Transverse colon (tissue), 4 donors: ENCODE results near the gene HNRNPUL1. TPM values are rescaled to one million over a fixed set of nuclear protein-coding genes. Genes with fewer than 3 reads are reported as not detected.
"Not testable (repeated sequence)": the region's sequence is repeated elsewhere in the genome, so short reads cannot be mapped to it uniquely, and the experiment has no call there.

Source experiments
- DNase-seq: peaks from one replicate; pipeline ENCODE4 v3.0.0-alpha.2; 2019
- H3K27ac ChIP-seq, 4 donors: fragments of 200-600 bp; sonication (generic); 2 replicates each; pipeline ENCODE4 v1.5.1; 2016 to 2018; ENCODE audit warnings: inconsistent platforms in 4 of 4
- H3K27me3 ChIP-seq: fragments of 200-600 bp; sonication (generic); 2 replicates; pipeline ENCODE4 v1.5.1; 2017; ENCODE audit warnings: inconsistent platforms
- H3K36me3 ChIP-seq, 4 donors: fragments of 200-600 bp; sonication (generic); 2 replicates each; pipeline ENCODE4 v1.5.1; 2017 to 2019; ENCODE audit warnings: inconsistent platforms in 4 of 4
- H3K4me1 ChIP-seq, 4 donors: fragments of 200-600 bp; sonication (generic); 2 replicates each; pipeline ENCODE4 v1.5.1; 2017 to 2020; ENCODE audit warnings: inconsistent platforms in 4 of 4
- H3K4me3 ChIP-seq, 4 donors: fragments of 200-600 bp; sonication (generic); 1 replicate in 1 of 4; 2 replicates in 3 of 4; pipeline versions ENCODE4 v1.5.1 to v1.6.1; 2017 to 2019; ENCODE audit warnings: inconsistent platforms in 4 of 4
- H3K9me3 ChIP-seq, 2 donors: fragments of 200-600 bp; sonication (generic); 2 replicates each; pipeline ENCODE4 v1.5.1; 2017 to 2019; ENCODE audit warnings: inconsistent platforms in 2 of 2
- EP300 ChIP-seq: sonication (generic); formaldehyde crosslinking; IDR thresholded peaks from one replicate; pipeline ENCODE4 v1.6.1; 2017; ENCODE audit warnings: antibody characterized with exemption, low read depth
- POLR2A ChIP-seq: fragments of 450-650 bp; IDR thresholded peaks from one replicate; pipeline ENCODE4 v1.6.1; 2016; ENCODE audit warnings: antibody characterized with exemption, mild to moderate bottlenecking, moderate library complexity
- POLR2AphosphoS5 ChIP-seq, 3 donors: sonication (generic); formaldehyde crosslinking; IDR thresholded peaks; one replicate each; pipeline ENCODE4 v1.6.1; 2016; ENCODE audit warnings: antibody characterized with exemption in 3 of 3
- WGBS, 2 donors: methylation state at CpG; one replicate each; pipeline ENCODE4 v1.1.5; 2018; ENCODE audit warnings: low coverage in 1 of 2; 5-methylcytosine and 5-hydroxymethylcytosine counted together
- in situ Hi-C, 4 donors: fragments of 200-750 bp; cut with MboI; loops; one replicate each; pipeline versions ENCODE4 v1.15.0 to v1.15.1; 2017; ENCODE audit warnings: low sequenced_read_pairs in 3 of 4, low pct_ligation_motif_present in 1 of 4, low pct_unique_long_range_greater_than_20kb in 1 of 4
- intact Hi-C: fragments of 100-400 bp; cut with DNase I; formaldehyde crosslinking; loops from one replicate; pipeline ENCODE4 v1.15.1; 2023; ENCODE audit warnings: low total_unique reads
- total RNA-seq, 4 donors: library from RNA; depleted of rRNA; stranded (reverse); fragments of >200 nt; gene quantifications; one replicate each; pipeline ENCODE4 v1.1.0, GENCODE V29; 2016
- TF ChIP-seq, protein P1 (sequence below), 5 experiments: fragments of 200-600 bp in 3 of 5; fragments of 450-650 bp in 2 of 5; sonication (generic) in 3 of 5; IDR thresholded peaks; 1 replicate in 2 of 5; 2 replicates in 3 of 5; pipeline ENCODE4 v1.5.1; 2016 to 2017; ENCODE audit warnings: antibody characterized with exemption in 5 of 5, inconsistent platforms in 3 of 5, mild to moderate bottlenecking in 2 of 5, moderate library complexity in 1 of 5

Gene HNRNPUL1
- total RNA-seq, 4 donors from 2014 or later, result 115 to 296 (median 145) TPM

DNA sequence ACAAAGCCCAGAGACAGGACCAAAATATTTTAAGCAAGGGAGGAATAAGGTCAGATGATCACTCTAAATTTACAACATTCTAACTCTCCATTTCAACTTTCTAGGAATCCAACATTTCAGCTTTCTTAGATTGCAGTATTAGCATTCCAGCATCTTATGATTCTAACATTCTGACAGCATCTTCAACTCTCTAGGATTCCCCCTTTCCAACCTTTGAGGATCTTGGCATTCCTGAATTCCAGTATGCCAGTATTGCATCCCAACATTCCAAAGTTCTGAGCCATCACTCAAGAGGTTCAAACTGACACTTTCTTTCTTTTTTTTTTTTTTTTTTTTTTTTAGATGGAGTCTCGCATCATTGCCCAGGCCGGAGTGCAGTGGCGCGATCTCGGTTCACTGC is 75.8 kb downstream of the HNRNPUL1 start:
- Histone ChIP-seq H3K36me3 (no peaks in the 10 kb centered on the region), H3K4me3 (no peak overlapping the region), H3K4me1 (peaks cover 0 to 3% (median 1%) of the 10 kb centered on the region in 4 donors), H3K9me3 (no peaks in the 10 kb centered on the region), H3K27ac (no peak overlapping the region), H3K27me3 (no peaks in the 10 kb centered on the region)
- DNase-seq, result no peak
- TF ChIP-seq POLR2A, result no peak
- no peak for TF ChIP-seq EP300
- TF ChIP-seq, protein P1, sequence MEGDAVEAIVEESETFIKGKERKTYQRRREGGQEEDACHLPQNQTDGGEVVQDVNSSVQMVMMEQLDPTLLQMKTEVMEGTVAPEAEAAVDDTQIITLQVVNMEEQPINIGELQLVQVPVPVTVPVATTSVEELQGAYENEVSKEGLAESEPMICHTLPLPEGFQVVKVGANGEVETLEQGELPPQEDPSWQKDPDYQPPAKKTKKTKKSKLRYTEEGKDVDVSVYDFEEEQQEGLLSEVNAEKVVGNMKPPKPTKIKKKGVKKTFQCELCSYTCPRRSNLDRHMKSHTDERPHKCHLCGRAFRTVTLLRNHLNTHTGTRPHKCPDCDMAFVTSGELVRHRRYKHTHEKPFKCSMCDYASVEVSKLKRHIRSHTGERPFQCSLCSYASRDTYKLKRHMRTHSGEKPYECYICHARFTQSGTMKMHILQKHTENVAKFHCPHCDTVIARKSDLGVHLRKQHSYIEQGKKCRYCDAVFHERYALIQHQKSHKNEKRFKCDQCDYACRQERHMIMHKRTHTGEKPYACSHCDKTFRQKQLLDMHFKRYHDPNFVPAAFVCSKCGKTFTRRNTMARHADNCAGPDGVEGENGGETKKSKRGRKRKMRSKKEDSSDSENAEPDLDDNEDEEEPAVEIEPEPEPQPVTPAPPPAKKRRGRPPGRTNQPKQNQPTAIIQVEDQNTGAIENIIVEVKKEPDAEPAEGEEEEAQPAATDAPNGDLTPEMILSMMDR (IDR thresholded peaks at IDR 0.05), result no peak
- in situ Hi-C loops (loop anchor here in 1 of 4 donors (25.0 kb wide), 1 partner anchor 222 kb away; no protein-coding TSS in a partner anchor), intact Hi-C loops (no loop called here)
- 91 to 100% methylated on average over 2 to 5 of the region's 5 CpGs for WGBS, 2 donors

DNA sequence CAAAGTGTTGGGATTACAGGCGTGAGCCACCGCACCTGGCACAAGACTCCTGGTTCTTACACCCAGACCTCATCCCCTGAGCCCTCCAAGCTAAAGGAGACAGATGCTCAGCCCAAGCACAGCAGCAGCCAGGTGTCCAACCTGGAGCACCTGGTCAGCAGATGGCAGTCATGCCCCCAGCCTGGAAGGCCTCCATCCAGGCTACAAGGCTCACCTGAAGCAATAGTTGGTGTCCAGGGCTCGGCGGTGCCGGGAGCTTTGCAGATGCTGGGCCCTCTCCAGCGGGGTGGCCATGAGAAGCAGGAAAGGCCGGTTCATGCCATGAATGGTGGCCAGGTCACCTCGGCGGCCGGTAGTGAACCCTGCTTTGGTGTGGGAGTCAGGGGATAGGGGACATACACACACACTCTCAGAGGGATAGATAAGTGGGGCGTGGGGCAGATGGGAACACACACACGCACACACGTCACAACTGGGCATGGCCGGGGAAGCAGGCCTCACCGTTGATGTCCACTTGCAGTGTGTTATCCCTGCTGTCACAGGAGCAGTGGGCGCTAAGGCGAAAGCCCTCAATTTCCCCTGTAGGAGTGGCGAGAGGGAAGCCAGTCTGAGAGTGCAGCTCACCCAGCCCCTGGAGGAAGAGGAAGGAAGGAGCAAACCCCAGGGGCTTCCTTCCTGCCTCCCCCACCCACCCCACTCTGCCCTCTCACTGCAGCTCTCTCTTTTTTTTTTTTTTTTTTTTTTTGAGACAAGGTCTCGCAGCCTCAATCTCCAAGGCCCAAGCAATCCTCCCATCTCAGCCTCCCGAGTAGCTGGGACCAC is 77.7 kb downstream of the HNRNPUL1 start:
- in situ Hi-C loops, result loop anchor here in 1 of 4 donors (25.0 kb wide), 1 partner anchor 220 kb away; no protein-coding TSS in a partner anchor
- H3K27ac ChIP-seq, result no peak overlapping the region

DNA sequence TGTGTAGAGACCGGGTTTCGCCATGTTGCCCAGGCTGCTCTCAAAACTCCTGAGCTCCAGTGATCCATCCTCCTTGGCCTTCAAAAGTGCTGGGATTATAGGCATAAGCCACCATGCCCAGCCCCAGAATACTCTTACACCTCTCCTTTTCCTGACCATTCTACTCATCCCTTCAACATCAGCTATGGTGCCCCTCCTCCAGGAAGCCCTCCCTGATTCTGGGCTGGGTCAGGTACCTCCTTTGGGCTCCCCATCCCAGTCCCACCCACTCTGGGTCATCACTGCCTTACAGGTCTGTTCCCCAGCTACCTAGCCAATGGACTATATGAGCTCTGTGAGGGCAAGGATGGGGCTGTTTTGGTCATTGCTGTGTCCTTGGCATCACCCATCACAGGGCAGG is 80.0 kb downstream of the HNRNPUL1 start:
- in situ Hi-C loops (loop anchor here in 1 of 4 donors (25.0 kb wide), 1 partner anchor 218 kb away; no protein-coding TSS in a partner anchor), intact Hi-C loops (no loop called here)
- no peak for TF ChIP-seq POLR2A
- no peak for TF ChIP-seq POLR2AphosphoS5 (IDR thresholded peaks at IDR 0.05)
- no peak for TF ChIP-seq EP300
- TF ChIP-seq, protein P1 (IDR thresholded peaks at IDR 0.05), result no peak
- Histone ChIP-seq H3K9me3 (no peaks in the 10 kb centered on the region), H3K4me3 (no peak overlapping the region), H3K4me1 (peaks cover 0 to 3% (median 0%) of the 10 kb centered on the region in 4 donors), H3K27ac (no peak overlapping the region), H3K36me3 (no peaks in the 10 kb centered on the region), H3K27me3 (no peaks in the 10 kb centered on the region)
- DNase-seq, result no peak
- WGBS, 2 donors, result 100% methylated on average over 2 of the region's 2 CpGs

More for the DNA sequence above, 77.7 kb downstream of the HNRNPUL1 start:
- Histone ChIP-seq H3K9me3 (no peaks in the 10 kb centered on the region), H3K36me3 (no peaks in the 10 kb centered on the region), H3K4me3 (no peak overlapping the region), H3K27me3 (no peaks in the 10 kb centered on the region), H3K4me1 (no peaks in the 10 kb centered on the region)
- WGBS, 2 donors, result 76% methylated on average over 20 of the region's 20 CpGs; no CpG with 5 or more reads in 1 of the 2 donors
- TF ChIP-seq POLR2A (no peak), EP300 (no peak), POLR2AphosphoS5 (IDR thresholded peaks at IDR 0.05) (no peak)
- TF ChIP-seq, protein P1 (IDR thresholded peaks at IDR 0.05), result peak in 4 of 5 experiments; percentile 18 to 32 (median 24)
- peak; percentile 36 for DNase-seq
- intact Hi-C loops, result no loop called here

DNA sequence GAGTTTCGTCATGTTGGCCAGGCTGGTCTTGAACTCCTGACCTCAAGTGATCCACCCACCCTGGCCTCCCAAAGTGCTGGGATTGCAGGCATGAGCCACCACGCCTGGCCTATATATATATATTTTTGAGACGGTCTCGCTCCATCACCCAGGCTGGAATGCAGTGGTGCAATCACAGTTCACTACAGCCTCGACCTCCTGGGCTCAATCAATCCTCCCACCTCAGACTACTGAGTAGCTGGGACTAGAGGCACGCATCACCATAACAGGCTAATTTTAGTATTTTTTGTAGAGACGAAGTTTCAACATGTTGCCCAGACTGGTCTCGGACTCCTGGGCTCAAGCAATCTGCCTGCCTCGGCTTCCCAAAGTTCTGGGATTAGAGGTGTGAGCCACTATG is 82.7 kb downstream of the HNRNPUL1 start:
- in situ Hi-C loops, result loop anchor here in 1 of 4 donors (25.0 kb wide), 1 partner anchor 215 kb away; no protein-coding TSS in a partner anchor
- Histone ChIP-seq H3K27me3 (peaks cover 24% of the 10 kb centered on the region), H3K4me1 (peaks cover 5 to 29% (median 13%) of the 10 kb centered on the region in 4 donors)
- H3K9me3 ChIP-seq, DNase-seq, H3K4me3 ChIP-seq, H3K36me3 ChIP-seq, intact Hi-C loops, H3K27ac ChIP-seq: not testable (repeated sequence)
- 90 to 93% methylated on average over 9 of the region's 9 CpGs for WGBS, 2 donors
